ENCODE data around the gene ARRB1.

- TF ChIP-seq YY1 (IDR thresholded peaks at IDR 0.05) (no peak), CTCF (IDR thresholded peaks at IDR 0.05; ENCODE audit: low read depth, low read length, missing input control) (no peak), MAX (IDR thresholded peaks at IDR 0.05) (no peak), HNF4G (IDR thresholded peaks at IDR 0.05) (no peak), FOXA1 (IDR thresholded peaks at IDR 0.05) (no peak), GABPA (IDR thresholded peaks at IDR 0.05 in 1 of 2, conservative IDR thresholded peaks at IDR 0.05 in 1 of 2) (no peak), ZBTB33 (IDR thresholded peaks at IDR 0.05) (no peak)
Measured at GRCh38 chr11:75380716-75381420, 29.4 kb upstream of the ARRB1 start.
